ENCODE results near the gene ABHD15. TPM values are rescaled to one million over a fixed set of nuclear protein-coding genes. Genes with fewer than 3 reads are reported as not detected.
A peak's percentile ranks its signal among the peaks of the same experiment; 100 is the strongest.

The ABHD15 gene
- total and polyA plus RNA-seq, 9 of the 15 experiments (the other 6 are each of a cell fraction or from before 2014, with no cell fraction given), result 0.85 to 4.2 (median 2.1) TPM

- Histone ChIP-seq H3K9me3 (replicated peaks; ENCODE audit: control insufficient read depth, insufficient read depth, low read depth, low read length) (no peaks in the 10 kb centered on the region), H3K27ac (ENCODE audit: extremely low read depth, low read depth, low read length) (no peak overlapping the region), H3K79me2 (ENCODE audit: control insufficient read depth, insufficient read depth, low read length) (no peaks in the 10 kb centered on the region), H3K9me1 (ENCODE audit: control insufficient read depth, insufficient read depth, low read length) (peaks cover 7% of the 10 kb centered on the region), H3K27me3 (ENCODE audit: control insufficient read depth in 2 of 2, insufficient read depth in 2 of 2, low read length in 2 of 2) (no peaks in the 10 kb centered on the region), H3K4me2 (ENCODE audit: insufficient read depth, low read length) (no peak overlapping the region), H4K20me1 (replicated peaks; ENCODE audit: control insufficient read depth, insufficient read depth, low read length) (no peaks in the 10 kb centered on the region), H2AFZ (ENCODE audit: low read depth, low read length) (no peak overlapping the region), H3K4me1 (replicated peaks in 1 of 2; ENCODE audit: control insufficient read depth in 2 of 2, insufficient read depth in 2 of 2, low read length in 2 of 2) (peaks cover 0 to 13% of the 10 kb centered on the region in 2 experiments; a peak in 2 of 5 replicates), H3K9ac (ENCODE audit: insufficient read depth in 1 of 2, low read depth in 2 of 2, low read length in 2 of 2) (peak overlapping the region in 1 of 2 experiments; percentile 79; a peak in 2 of 4 replicates), H3K4me3 (no peak overlapping the region), H3K36me3 (ENCODE audit: control insufficient read depth, insufficient read depth, low read length) (peaks cover 3% of the 10 kb centered on the region; the same call in 1 of the 3 replicates)
- no peak for FAIRE-seq
- no TSS peak for BruUV-seq (replicated peaks)
- in situ Hi-C loops (cut with MboI), result no loop called here
- POLR2A ChIA-PET, result no interaction called here
- ATAC-seq, result no peak
- DNase-seq (ENCODE audit: extremely low read depth in 1 of 4, low spot score in 3 of 4), result no peak
- CTCF ChIA-PET (ENCODE audit: low intra/inter-chr PET ratio), result interaction anchor here (0.7 kb wide), 1 partner anchor 961 kb away, joined by 3 read pairs; no protein-coding TSS in a partner anchor
- 55% methylated on average over 23 of the region's 29 CpGs for WGBS (ENCODE audit: insufficient coverage, low coverage, missing lambda C conversion rate)
- intact Hi-C loops (cut with micrococcal nuclease), result no loop called here
- TF ChIP-seq KDM5B (IDR thresholded peaks at IDR 0.05; ENCODE audit: insufficient replicate concordance, low read depth, low read length), result no peak
- TF ChIP-seq ZNF408 (CRISPR knock-in tag; IDR thresholded peaks at IDR 0.05; ENCODE audit: low read depth), result no peak
- TF ChIP-seq ZBTB2 (IDR thresholded peaks at IDR 0.05), result no peak
- no peak for TF ChIP-seq AFF1 (IDR thresholded peaks at IDR 0.05; ENCODE audit: low read depth in 1 of 2, partially characterized antibody in 2 of 2)
- no peak for TF ChIP-seq KDM1A (IDR thresholded peaks at IDR 0.05)
- no peak for TF ChIP-seq ZNF696 (CRISPR knock-in tag; conservative IDR thresholded peaks at IDR 0.05)
- no peak for TF ChIP-seq TCFL5 (CRISPR knock-in tag; conservative IDR thresholded peaks at IDR 0.05)
These were observed 40.8 kb upstream of the ABHD15 start for GRCh38 chr17:29607557-29608195.
